ENCODE results near the gene TFAP2A.

TFAP2A gene

DNA sequence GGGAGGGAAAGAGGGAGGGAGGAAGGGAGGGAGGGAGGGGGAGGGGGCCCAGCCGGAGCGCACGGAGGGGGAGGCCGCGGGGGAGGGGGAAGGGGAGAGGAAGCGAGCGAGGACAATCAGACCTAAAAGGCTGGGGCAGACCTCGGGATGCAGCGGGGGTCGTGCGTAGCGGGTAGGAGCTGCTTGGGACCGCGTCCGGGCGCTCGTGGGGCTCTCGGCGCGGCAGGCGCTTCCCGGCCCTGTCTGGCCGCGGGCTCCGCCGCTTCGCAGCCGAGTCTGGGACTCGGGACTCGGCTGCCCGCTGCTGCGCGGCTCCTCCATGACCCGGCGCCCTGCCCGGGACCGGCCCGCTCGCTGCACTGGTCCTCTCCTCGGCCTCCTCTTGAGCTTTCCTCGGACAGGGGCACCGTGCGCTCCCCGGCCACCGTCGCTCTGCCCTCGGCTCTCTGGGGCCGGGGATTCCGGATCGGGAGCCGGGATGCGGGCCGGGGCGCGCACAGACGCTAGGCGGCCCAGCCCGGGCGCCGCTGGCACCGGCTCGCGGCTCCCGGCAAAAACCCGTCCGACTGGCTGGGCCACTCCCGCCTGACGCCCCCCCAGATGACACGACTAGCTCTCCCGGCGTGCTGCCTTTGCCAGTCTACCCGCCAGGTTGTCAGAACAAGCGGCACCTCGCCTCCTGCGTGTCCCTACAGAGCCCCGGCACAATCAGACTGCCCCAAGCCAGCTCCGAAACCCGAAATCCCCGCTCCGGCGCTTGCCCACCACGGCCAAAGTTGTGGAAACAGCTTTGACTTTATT, 2.2 kb downstream of the TFAP2A start:
- DNase-seq (ENCODE audit: low read depth): no peak
- peak overlapping the region; percentile 47 for H3K4me3 ChIP-seq (ENCODE audit: control insufficient read depth, low read depth, low read length)
- TF ChIP-seq, protein P1, sequence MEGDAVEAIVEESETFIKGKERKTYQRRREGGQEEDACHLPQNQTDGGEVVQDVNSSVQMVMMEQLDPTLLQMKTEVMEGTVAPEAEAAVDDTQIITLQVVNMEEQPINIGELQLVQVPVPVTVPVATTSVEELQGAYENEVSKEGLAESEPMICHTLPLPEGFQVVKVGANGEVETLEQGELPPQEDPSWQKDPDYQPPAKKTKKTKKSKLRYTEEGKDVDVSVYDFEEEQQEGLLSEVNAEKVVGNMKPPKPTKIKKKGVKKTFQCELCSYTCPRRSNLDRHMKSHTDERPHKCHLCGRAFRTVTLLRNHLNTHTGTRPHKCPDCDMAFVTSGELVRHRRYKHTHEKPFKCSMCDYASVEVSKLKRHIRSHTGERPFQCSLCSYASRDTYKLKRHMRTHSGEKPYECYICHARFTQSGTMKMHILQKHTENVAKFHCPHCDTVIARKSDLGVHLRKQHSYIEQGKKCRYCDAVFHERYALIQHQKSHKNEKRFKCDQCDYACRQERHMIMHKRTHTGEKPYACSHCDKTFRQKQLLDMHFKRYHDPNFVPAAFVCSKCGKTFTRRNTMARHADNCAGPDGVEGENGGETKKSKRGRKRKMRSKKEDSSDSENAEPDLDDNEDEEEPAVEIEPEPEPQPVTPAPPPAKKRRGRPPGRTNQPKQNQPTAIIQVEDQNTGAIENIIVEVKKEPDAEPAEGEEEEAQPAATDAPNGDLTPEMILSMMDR (conservative IDR thresholded peaks at IDR 0.05; ENCODE audit: control insufficient read depth, insufficient read depth, low read depth, low read length): no peak

DNA sequence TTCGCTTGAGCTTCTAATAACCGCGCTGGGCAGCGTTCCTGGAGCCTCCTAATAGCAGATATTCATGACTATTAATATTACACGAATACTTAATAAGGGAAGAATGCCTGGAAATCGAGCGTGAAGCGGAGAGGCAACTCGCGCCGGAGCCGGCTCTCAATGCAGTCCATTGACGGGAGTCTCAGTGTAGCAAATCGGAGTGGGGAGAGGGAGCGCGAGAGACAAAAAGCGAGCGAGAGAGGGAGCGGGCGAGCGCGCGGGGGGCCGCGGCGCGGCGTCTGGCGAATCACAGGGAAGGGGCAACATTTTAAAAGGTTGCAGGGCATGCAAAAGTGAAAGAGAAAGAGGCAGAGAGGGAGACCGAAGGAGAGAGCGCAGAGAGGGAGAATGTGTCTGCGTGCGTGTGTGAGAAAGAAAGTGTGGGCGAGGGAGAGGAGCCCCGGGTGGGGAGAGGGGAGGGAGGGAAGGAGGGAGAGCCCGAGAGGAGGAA, 2.9 kb downstream of the TFAP2A start:
- TF ChIP-seq, protein P1 (conservative IDR thresholded peaks at IDR 0.05; ENCODE audit: control insufficient read depth, insufficient read depth, low read depth, low read length): no peak
- DNase-seq (ENCODE audit: low read depth): peak; percentile 16
- peak overlapping the region; percentile 47 for H3K4me3 ChIP-seq (ENCODE audit: control insufficient read depth, low read depth, low read length)

DNA sequence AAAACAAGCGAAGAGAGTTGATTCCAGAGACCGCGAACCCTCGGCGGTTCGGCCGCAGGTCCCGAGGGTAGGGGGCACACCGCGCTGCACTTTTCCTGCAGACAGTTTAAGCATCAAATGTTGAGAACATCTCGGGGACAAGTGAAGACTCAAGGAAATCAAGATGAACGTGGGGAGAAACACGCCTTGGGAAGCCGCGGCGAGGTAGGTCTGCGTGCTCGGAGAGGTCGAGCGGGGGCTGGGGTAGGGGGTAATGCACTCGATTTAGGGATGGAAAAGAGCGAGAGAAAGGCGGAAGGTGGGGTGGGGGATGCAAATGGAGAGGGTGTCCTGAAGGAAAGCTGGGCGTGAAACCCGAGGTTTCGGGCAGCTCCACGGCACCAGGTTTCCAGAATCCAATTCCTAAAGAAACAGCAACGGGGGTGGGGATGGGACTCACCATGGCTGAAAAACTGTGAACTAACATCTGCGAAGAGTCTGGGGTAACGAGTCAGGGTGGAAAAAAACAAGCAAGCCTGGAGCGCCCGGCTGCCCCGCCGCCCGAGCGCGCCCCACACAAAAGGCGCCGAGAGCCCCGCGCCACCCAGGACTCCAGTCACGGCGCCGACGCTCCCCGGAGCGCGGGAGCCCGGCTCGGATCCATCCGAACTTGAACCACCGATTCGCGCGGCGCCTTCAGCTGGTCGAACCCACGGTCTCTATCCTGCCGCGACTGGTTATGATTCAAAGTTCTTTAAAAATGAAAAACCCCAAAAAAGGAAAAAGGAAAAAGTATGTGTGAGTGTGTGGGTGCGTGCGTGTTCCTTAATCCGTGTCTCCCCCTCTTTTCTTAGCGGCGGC, 3.5 kb downstream of the TFAP2A start:
- peak overlapping the region; percentile 47 for H3K4me3 ChIP-seq (ENCODE audit: control insufficient read depth, low read depth, low read length)
- no peak for DNase-seq (ENCODE audit: low read depth)
- TF ChIP-seq, protein P1 (conservative IDR thresholded peaks at IDR 0.05; ENCODE audit: control insufficient read depth, insufficient read depth, low read depth, low read length): no peak

DNA sequence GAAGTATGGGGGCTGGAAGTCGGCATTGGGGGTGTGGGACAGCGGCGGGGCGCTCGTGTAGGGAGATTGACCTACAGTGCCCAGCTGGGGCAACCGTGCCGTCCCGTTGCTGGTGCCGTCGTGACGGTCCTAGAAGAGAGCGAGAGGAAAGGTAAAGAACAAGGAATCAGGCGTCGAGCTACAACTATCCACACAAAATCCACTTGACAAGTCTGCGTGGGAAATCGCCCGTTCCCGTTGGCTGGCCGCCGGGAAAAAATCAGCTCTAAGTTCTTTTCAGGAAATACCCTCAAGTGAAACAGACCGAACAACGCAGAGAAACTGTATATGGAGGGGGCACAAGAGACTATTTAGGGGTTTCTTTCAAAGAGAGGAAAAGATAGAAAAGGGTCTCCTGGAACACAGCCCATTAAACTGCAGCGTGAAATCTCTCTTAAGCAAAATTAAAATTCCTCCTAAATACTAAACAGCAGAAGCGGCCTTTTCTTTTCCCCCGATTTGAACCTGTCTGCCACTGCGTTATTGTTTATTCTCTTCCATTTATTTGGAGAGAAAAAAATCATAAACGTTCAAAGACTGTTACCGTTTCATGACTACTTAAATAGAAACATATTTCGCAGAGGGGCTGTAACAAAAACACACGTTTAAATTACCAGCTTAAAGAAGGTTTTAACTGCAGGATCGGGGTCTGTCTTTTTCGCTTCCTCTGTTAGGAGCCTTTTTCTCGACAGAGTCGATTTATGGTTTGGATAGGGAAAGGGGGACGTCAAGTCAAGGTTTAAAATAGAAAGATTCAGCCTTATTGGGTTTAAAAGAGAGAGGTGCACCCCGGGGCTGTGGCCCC, 4.4 kb downstream of the TFAP2A start:
- TF ChIP-seq, protein P1 (conservative IDR thresholded peaks at IDR 0.05; ENCODE audit: control insufficient read depth, insufficient read depth, low read depth, low read length): no peak
- no peak overlapping the region for H3K4me3 ChIP-seq (ENCODE audit: control insufficient read depth, low read depth, low read length)

DNA sequence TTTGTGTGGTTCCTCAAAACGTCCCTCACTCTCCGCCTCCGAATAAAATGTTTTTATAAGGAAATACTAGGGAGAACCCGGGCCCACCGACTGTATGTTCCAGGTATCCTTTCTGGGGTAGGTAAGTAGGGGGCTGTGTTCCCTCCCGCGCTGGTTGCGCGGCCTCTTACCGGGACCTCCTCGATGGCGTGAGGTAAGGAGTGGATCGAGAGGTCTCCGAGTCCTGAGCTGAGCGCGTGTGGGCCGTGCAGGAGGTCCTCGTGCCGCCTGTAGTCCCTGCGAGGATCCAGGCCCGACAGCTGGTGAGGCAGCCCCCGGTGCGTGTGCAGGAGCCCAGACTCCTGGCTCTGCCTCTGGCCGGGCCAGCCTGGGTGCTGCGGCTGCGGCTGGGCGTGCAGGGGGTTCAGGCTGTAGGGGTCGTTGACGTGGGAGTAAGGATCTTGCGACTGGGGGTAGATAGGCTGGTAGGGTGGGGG, 5.1 kb downstream of the TFAP2A start:
- no peak overlapping the region for H3K4me3 ChIP-seq (ENCODE audit: control insufficient read depth, low read depth, low read length)
- TF ChIP-seq, protein P1 (conservative IDR thresholded peaks at IDR 0.05; ENCODE audit: control insufficient read depth, insufficient read depth, low read depth, low read length): no peak
- no peak for DNase-seq (ENCODE audit: low read depth)

More for the DNA sequence above, 4.4 kb downstream of the TFAP2A start:
- no peak for DNase-seq (ENCODE audit: low read depth)

DNA sequence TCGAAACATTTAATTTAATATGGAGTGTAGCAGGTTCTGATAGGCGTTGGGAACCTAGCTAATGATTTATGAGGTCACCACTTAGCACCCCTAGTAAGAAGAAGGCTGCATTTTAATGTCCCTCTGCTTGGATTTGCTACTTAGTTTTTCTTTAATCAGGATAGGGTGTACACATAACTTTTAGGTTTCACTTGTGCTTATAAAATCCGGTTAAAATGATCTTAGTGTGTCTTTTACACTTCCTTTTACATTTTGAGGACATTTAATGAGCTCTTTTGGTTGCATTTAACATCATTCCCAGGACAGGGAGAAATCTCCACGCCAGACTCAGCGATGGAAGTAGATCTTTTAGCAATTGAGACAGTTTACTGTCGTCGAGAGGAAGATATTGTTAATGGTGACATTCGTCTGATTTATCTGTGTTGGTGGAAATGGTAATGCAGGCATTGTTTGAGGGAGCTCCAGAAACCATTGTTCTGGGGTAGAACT, 5.6 kb downstream of the TFAP2A start:
- no peak overlapping the region for H3K4me3 ChIP-seq (ENCODE audit: control insufficient read depth, low read depth, low read length)
- TF ChIP-seq, protein P1 (conservative IDR thresholded peaks at IDR 0.05; ENCODE audit: control insufficient read depth, insufficient read depth, low read depth, low read length): no peak
- no peak for DNase-seq (ENCODE audit: low read depth)
